HL-60/S4 treated with retinoic acid at 250 ng/mL for 4 days and 3 days (cell line): ENCODE data around the gene ICAM5.

Source experiments
- in situ Hi-C: fragments of 300-500 bp; cut with MboI; formaldehyde crosslinking; loops from 2 replicates; pipeline ENCODE4 v1.7.0; 2022; ENCODE audit warnings: low sequenced_read_pairs

Gene ICAM5

DNA sequence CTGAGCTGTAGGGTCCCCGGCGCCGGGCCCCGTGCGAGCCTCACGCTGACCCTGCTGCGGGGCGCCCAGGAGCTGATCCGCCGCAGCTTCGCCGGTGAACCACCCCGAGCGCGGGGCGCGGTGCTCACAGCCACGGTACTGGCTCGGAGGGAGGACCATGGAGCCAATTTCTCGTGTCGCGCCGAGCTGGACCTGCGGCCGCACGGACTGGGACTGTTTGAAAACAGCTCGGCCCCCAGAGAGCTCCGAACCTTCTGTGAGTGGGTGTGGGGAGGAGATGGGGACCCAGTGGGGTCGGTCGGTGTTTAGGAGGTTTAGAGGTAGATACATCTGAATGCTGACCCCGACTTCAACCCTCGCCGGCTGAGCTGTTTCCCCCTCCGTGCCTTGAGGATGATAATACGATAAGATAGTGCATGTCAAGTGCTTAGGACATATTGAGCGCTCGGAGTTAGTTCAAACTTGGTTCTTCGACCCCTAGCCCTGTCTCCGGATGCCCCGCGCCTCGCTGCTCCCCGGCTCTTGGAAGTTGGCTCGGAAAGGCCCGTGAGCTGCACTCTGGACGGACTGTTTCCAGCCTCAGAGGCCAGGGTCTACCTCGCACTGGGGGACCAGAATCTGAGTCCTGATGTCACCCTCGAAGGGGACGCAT lies 1.9 kb downstream of the ICAM5 start:
- in situ Hi-C loops, result no loop called here

DNA sequence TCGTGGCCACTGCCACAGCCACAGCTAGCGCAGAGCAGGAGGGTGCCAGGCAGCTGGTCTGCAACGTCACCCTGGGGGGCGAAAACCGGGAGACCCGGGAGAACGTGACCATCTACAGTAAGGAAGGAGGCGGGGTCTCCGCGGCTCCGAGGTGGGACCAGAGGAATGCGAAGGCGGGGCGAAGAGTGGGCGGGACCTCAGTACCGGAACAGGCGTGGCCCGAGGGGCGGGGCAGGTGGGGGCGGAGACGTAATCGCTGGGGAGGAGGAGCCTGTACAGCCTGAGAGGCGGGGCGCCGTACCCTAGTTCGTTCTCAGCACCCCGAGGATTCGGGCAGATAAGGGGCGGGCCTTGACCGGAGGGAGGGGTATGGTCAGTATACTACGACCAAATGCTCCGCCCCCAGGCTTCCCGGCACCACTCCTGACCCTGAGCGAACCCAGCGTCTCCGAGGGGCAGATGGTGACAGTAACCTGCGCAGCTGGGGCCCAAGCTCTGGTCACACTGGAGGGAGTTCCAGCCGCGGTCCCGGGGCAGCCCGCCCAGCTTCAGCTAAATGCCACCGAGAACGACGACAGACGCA lies 2.5 kb downstream of the ICAM5 start:
- in situ Hi-C loops, result no loop called here

DNA sequence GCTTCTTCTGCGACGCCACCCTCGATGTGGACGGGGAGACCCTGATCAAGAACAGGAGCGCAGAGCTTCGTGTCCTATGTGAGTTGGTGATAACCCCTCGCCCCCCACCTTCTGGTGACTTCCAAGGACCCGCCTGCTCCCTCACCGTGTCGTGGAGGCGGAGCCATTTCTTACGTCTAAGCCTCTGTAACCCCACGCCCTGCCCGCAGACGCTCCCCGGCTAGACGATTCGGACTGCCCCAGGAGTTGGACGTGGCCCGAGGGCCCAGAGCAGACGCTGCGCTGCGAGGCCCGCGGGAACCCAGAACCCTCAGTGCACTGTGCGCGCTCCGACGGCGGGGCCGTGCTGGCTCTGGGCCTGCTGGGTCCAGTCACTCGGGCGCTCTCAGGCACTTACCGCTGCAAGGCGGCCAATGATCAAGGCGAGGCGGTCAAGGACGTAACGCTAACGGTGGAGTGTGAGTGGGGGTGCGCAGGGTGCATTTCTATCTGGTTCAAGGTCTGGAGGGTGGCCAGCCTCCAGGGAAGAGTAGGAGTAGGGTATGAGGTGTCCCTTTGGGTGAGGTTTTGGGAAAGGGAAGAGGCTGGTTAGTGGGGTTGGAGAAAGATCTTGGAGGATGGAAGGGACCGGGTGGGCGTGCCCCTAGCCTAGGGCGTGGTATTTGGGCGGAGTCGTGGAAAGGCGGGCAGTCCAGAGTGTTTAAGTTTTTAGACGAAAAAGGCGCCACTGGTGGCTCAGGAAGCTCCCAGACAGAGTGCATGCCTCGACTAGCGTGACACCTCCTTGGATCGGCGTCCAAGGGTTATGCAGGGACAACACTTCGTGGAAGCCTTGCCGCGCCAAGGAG lies 3.3 kb downstream of the ICAM5 start:
- in situ Hi-C loops, result no loop called here

DNA sequence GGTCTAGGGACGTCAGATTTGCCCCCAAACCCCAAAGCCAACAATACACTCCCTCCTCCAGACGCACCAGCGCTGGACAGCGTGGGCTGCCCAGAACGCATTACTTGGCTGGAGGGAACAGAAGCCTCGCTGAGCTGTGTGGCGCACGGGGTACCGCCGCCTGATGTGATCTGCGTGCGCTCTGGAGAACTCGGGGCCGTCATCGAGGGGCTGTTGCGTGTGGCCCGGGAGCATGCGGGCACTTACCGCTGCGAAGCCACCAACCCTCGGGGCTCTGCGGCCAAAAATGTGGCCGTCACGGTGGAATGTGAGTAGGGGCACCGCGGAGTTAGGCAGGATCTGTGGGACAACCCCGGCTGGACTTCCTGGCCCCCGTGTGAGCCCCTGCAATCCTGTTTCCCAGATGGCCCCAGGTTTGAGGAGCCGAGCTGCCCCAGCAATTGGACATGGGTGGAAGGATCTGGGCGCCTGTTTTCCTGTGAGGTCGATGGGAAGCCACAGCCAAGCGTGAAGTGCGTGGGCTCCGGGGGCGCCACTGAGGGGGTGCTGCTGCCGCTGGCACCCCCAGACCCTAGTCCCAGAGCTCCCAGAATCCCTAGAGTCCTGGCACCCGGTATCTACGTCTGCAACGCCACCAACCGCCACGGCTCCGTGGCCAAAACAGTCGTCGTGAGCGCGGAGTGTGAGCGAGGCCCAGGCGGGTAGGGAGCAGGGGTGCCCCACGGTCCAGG lies 4.0 kb downstream of the ICAM5 start:
- in situ Hi-C loops, result no loop called here

DNA sequence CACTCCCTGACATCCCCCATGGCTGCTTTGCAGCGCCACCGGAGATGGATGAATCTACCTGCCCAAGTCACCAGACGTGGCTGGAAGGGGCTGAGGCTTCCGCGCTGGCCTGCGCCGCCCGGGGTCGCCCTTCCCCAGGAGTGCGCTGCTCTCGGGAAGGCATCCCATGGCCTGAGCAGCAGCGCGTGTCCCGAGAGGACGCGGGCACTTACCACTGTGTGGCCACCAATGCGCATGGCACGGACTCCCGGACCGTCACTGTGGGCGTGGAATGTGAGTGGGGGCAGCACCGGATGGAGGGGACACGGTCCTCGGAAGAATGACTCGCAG lies 4.6 kb downstream of the ICAM5 start:
- in situ Hi-C loops, result no loop called here

DNA sequence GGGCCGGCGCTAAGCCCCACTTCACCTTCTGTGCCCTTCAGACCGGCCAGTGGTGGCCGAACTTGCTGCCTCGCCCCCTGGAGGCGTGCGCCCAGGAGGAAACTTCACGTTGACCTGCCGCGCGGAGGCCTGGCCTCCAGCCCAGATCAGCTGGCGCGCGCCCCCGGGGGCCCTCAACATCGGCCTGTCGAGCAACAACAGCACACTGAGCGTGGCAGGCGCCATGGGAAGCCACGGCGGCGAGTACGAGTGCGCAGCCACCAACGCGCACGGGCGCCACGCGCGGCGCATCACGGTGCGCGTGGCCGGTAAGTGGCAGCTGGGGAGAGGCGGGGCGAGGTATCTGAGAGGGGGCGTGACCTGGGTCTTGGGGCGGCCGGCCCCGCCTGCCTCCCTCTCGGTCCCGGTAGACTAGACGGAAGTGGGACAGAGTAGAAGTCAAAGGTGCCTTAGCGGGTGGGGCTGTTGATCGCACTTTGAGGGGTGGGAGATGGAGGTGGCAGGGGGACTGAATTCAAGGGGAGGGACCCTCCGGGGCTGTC lies 5.6 kb downstream of the ICAM5 start:
- in situ Hi-C loops, result no loop called here

DNA sequence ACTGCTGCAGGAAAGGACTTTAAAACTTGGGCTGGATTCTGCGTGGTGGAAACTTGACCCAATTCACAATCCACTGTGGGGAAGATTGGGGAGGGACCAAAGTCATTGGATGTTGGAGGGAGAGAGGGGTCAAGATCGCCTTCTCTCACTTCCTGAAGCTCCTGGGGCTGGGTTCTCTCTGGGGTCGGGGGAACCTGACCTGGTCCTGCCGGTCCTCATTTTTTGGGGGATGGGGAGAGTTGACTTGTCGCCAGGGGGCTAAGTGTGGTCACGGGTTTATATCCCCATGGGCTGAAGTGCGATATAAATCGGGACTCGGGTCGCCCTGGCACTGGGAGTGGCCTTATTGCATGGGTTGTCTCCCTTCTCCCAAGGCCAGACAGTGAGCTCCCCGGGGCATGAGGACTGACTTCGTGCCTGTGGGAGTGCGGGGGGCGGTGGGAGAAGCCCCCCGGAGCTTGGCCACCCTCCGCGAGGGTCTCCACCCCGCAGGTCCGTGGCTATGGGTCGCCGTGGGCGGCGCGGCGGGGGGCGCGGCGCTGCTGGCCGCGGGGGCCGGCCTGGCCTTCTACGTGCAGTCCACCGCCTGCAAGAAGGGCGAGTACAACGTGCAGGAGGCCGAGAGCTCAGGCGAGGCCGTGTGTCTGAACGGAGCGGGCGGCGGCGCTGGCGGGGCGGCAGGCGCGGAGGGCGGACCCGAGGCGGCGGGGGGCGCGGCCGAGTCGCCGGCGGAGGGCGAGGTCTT lies 6.3 kb downstream of the ICAM5 start:
- in situ Hi-C loops, result no loop called here

DNA sequence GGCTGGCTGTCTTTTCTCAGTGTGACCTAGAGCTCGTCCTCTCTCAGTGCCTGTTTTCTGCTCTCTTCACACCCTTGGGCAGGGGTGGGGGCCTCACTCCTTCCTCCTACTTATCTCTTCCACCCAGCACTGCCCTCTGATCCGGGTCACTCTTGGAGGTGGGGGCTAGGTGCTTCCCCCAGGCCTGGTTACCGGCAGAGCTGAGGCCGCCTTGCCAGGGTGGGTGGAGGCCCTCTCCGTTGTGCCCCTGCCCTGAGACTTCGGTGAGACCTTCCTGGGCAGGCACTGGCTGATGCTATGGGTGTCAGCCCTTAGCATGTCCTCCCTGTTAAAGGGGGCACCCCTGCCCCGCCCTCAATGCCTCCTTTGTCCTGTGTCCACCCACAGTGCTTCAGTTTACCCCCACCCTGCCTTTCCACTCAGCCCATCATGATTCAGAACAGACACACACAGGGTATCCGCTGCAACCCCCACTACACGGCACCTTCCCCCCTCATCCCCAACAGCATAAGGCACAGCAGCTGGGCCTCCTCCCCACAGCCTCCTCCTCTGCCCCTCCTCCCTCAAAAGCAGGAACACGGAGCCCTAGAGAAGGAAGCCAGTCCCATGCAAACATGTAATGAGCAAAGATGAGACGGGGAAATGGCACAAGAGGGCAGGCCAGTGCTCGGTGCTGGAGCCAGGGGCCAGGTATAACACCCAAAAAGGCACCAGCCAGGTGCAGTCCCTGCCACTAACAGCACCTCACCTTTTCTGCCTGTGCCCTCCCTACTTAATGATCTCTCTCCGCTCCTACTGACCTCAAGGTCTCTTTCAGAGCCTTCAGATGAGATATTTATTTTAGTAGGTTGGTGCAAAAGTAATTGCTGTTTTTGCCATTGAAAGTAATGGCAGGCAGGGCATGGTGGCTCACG lies 10.1 kb downstream of the ICAM5 start:
- in situ Hi-C loops, result no loop called here

DNA sequence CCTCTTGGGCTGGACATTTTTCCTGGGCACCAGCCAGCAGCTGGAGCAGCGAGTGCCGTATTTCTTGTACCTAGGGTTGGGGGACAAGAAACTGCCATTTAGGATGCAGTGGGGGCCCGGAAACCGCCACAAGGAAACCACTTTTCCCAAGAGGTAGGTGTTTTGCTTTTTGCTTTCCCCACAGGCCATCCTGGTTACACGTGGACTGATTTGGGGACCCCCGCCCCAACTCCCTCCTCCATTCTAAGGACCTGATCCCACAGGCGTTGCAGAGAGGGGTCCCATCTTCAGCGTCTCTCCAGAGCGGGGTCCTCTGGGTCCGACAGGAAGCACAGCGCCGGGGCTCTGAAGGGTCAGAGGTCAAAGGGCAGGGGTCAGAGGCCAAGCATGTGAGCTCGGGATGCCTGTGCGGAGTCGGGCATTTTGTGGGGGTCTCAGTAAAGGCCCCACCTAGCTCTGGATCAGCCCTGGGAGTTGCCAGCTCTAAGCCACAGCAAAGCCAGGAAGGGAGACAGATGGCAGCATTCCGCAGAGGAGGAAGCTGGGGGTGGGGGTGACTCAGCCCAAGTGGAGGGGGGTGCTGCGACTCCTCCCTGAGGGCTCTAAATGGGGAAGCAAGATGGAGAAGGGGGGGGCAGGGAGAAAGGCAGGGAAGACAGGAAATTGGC lies 15.5 kb downstream of the ICAM5 start:
- in situ Hi-C loops, result no loop called here

DNA sequence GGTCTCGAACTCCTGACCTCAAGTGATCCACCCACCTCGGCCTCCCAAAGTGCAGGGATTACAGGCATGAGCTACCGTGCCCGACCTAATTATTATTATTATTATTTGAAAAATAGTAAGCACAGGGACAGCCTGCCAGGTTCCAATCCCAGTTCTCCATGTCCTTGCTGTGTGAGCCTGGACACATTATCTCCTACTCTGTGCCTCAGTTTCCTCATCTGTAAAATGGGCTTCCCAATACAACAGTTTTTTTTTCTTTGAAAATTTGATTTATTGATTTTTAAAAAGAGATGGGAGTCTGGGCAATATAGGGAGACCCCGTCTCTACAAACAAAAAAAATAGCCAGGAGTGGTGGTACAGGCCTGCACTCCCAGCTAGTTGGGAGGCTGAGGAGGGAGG lies 16.6 kb downstream of the ICAM5 start:
- in situ Hi-C loops, result no loop called here

DNA sequence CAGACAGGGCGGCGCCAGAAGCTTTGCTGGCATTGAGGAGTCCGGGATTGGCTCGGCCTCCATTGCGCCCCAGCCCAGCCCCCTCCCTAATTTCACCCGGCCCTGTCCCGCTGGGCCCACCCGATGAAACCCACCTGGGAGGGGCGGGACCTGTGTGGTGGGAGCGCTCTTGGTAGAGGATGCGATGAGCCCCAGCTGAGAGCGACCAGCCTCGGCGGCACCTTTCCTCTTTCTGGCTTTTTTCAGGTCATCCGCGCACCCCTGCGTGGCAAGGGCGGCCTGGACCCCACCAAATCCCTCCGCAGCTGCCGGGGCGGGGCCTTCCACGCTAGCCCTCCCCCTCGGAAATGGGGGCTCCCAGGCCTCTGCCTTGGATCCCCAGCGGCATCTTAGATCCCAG lies 19.7 kb downstream of the ICAM5 start, which contains the start of gene ZGLP1:
TSS of gene ZGLP1 (minus strand) at position 393 of the 400 bp plus-strand sequence.
- in situ Hi-C loops, result no loop called here

DNA sequence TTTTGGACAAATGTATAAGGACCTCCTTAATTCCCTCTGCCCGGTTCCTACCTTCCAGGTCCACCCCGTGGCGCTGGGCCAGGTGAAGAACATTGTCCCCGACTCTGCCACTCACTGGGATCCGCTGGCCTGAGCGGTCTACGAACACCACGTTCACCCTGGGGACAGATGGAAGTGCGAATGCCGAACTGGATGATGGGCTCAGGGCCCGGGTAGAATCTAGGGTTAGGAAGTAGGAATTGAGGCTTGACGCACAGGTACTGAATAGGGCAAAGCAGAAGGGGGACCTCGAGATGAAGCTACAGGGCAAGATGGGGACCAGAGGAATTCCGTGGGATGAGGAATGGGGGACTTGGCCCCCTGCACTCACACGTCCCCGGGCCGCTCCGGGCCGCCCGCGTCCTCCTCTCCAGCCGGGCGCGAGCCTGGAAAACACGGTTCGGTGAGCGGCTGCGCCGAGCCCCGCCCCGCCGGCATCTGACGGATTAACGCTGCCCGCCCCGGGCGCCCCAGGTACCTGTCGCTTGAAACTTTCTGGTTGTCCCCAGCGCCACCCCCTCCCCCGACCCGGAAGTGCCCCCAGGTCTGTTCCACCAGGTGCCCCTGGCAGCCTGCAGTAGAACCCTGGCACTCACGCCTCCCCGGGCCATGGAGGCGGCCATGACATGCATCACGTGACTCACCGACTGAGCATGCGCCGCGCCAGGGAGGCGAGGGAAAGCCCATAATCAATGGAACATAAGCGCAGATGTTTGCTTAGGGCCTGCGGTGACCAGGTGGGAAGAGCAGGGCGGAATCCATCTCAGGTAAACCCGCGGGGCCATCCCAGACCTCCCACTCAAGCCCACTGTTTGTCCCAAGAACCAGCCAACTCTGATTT lies 25.8 kb downstream of the ICAM5 start, which contains the start of gene FDX2:
TSS of gene FDX2 (minus strand) at position 681 of the 880 bp plus-strand sequence. CDS start at position 662, 19 bp downstream.
- in situ Hi-C loops, result no loop called here

DNA sequence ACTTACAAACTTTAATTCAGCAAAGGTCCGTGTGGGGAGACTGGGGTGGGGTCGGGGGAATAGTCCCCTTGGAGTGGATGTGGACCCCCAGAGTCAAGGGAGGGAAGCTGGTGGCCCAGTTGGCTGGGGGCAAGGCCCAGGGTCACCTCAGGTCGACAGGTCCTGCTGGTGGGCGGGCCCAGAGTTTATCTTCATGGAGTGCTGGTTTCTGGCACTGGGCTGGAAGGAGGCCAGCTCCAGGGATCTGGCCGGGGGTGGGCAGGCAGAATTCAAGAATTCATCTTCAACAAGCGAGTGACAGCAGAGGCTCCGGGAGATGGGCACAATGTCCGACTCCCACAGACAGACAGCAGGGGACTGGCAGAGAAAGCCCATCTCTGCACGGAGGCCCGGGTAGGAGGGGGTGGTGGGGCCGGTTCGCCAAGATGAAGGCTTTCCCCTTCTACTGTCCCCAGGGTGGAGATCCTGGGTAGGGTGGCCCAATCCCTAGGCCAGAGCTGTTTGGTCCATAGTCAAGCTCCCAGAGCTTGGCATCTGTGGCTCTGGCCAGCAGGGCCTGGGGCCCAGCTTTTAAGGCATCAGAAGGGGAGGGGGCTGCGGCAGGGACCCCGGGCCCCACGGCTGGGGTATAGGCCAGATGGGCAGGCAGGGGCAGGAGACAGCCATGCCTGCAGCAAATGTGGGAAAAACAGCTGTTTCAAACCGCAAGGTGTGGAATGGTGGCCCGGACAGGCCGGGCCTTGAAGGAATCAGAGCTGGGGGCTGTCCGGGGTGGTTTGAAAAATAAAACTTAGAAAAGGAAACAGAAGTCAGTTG lies 26.7 kb downstream of the ICAM5 start:
- in situ Hi-C loops, result no loop called here

DNA sequence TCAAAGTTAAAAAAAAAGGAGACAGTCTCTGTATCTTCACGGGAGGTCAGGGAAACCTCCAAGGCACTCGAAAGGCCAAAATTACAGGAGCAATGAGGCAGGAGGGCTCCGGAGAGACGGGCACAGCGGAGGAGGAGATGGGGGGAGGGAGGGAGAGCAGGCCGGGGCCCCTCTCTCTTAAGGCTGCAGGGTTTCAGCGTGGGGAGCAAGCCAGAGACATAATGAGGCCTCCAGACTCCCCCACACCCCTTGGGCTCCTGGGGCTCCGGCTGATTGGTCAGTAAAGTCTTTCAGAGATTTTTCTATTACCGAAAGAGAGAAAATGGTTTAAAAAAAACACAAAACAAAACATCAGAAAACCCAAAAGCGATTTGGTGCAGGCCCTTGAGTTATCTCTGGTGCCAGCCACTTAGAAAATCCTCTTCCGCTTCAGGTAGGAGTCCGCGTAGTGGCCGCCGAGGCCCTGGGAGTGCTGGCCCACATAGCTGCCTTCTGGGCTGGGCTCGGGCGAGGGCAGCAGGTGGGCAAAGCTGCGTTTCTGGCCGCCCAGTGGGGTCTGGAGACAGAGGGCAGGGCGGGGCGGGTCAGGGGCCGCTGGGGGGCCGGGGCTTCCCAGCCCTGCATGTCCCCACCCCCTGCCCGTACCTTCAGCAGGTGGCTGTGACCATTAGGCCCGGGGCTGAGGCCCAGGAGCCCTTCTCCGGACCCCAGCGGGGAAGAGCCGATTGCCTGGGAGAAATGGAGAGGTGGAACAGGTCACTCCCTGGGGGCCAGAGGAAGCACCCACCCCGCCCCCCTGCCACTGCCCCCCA lies 27.5 kb downstream of the ICAM5 start:
- in situ Hi-C loops, result no loop called here

DNA sequence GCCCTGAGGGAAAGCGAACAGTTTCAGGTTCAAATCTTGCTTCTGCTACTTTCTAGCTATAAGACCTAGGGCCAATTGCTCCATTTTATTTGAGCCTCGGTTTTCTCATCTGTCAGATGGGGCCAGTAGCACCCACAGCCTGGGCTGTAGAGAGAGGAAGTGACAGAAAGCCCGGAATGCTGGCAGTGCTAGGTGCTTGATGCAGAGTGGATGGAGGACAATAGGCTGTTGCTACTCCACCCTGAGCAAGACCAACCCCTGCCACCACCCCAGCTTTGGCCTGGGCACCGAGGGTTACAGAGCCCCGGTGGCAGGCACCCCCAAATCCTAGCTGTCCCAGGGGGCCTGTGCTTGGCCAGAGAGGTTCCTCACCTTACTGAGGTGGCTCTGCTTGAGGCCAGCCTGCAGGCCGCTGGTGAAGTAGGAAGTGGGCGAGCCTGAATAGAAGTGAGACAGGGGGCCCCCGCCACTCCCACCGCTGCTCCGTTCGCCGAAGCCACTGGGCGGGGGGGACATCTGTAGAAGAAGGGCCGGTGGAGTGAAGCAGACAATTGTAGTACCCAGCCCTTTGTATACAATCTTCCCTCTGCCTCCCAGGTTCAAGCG lies 28.2 kb downstream of the ICAM5 start:
- in situ Hi-C loops, result no loop called here
